ENCODE measurements around the gene HTD2. TPM values are rescaled to one million over a fixed set of nuclear protein-coding genes. Genes with fewer than 3 reads are reported as not detected.

HTD2 gene
- total and polyA plus RNA-seq, 12 donors: 1.6 to 13.2 (median 10.3) TPM

GRCh38 chr3:58329150-58329921, 23.0 kb downstream of the HTD2 start:
- 87 to 92% (median 90%) methylated on average over 8 of the region's 8 CpGs for WGBS, 4 donors
- Histone ChIP-seq H3K27me3 (no peaks in the 10 kb centered on the region), H3K36me3 (replicated peaks in 1 of 2) (no peaks in the 10 kb centered on the region), H3K4me3 (no peak overlapping the region), H3K4me1 (replicated peaks in 1 of 2) (peaks cover 15 to 26% of the 10 kb centered on the region in 2 donors), H3K27ac (no peak overlapping the region), H3K9me3 (replicated peaks in 1 of 3) (no peaks in the 10 kb centered on the region)
- no peak for DNase-seq
- TF ChIP-seq POLR2A (IDR thresholded peaks at IDR 0.05): no peak
- TF ChIP-seq CTCF (IDR thresholded peaks at IDR 0.05): no peak
- intact Hi-C loops (cut with DNase I): loop anchor here (5.0 to 10.0 kb wide), 2 partner anchors 83 to 295 kb away; no protein-coding TSS in a partner anchor

- intact Hi-C loops (cut with DNase I): loop anchor here (5.0 to 10.0 kb wide), 3 partner anchors 55 to 295 kb away; no protein-coding TSS in a partner anchor
- WGBS, 4 donors: 92 to 94% (median 94%) methylated on average over 5 of the region's 5 CpGs
- TF ChIP-seq CTCF (IDR thresholded peaks at IDR 0.05): no peak
- no peak for TF ChIP-seq POLR2A (IDR thresholded peaks at IDR 0.05)
- H3K4me3 ChIP-seq: no peak overlapping the region
- H3K27me3 ChIP-seq: no peaks in the 10 kb centered on the region
- no peaks in the 10 kb centered on the region for H3K9me3 ChIP-seq (replicated peaks in 1 of 3)
- no peak overlapping the region for H3K27ac ChIP-seq
- no peaks in the 10 kb centered on the region for H3K36me3 ChIP-seq (replicated peaks in 1 of 2)
- DNase-seq: no peak
- peaks cover 19 to 20% of the 10 kb centered on the region in 2 donors for H3K4me1 ChIP-seq (replicated peaks in 1 of 2)
Measured at GRCh38 chr3:58329922-58330413, 23.6 kb downstream of the HTD2 start.

- no peak for DNase-seq
- Histone ChIP-seq H3K9me3 (replicated peaks in 1 of 3) (no peaks in the 10 kb centered on the region), H3K4me3 (no peak overlapping the region), H3K27me3 (no peaks in the 10 kb centered on the region), H3K27ac (no peak overlapping the region), H3K36me3 (replicated peaks in 1 of 2) (no peaks in the 10 kb centered on the region), H3K4me1 (replicated peaks in 1 of 2) (peaks cover 10 to 26% of the 10 kb centered on the region in 2 donors)
- no peak for TF ChIP-seq POLR2A (IDR thresholded peaks at IDR 0.05)
- no peak for TF ChIP-seq CTCF (IDR thresholded peaks at IDR 0.05)
- 73 to 90% (median 84%) methylated on average over 4 of the region's 4 CpGs for WGBS, 4 donors
- intact Hi-C loops (cut with DNase I): loop anchor here in 1 of 2 donors (10.0 kb wide), 1 partner anchor 53 kb away; no protein-coding TSS in a partner anchor
Measured at GRCh38 chr3:58331593-58332152, 25.4 kb downstream of the HTD2 start.

- no peaks in the 10 kb centered on the region for H3K27me3 ChIP-seq
- no peaks in the 10 kb centered on the region for H3K36me3 ChIP-seq (replicated peaks in 1 of 2)
- TF ChIP-seq CTCF (IDR thresholded peaks at IDR 0.05): peak in 4 of 6 experiments; percentile 9 to 36 (median 22)
- peak; percentile 20 to 55 for TF ChIP-seq POLR2A (IDR thresholded peaks at IDR 0.05)
- 0 to 10% (median 1%) methylated on average over 1 to 79 of the region's 79 CpGs for whole genome bisulfite sequencing, 4 donors
- intact Hi-C loops (cut with DNase I): loop anchor here in 1 of 2 donors (10.0 kb wide), 1 partner anchor 52 kb away; no protein-coding TSS in a partner anchor
- H3K4me1 ChIP-seq (replicated peaks in 1 of 2): peaks cover 10 to 32% of the 10 kb centered on the region in 2 donors
- DNase-seq: peak; percentile 68 to 83 (median 73)
- H3K9me3 ChIP-seq (replicated peaks in 1 of 3): no peaks in the 10 kb centered on the region
- H3K27ac ChIP-seq: peak within 1 kb of the TSS in 3 of 5 donors; percentile 44 to 70 (median 62)
- H3K4me3 ChIP-seq: peak within 1 kb of the TSS in 3 of 4 donors; percentile 37 to 89 (median 54)
Measured at GRCh38 chr3:58332575-58333188, 26.4 kb downstream of the HTD2 start, which contains the start of gene PXK. Gene PXK (plus strand): TSS chr3:58332892. CDS start chr3:58332989, 97 bp downstream.
